Measurements from ENCODE around the gene CLHC1.

The CLHC1 gene

GRCh38 chr2:55133467-55134315, 98.4 kb downstream of the CLHC1 start:
- TF ChIP-seq TAF1 (IDR thresholded peaks at IDR 0.05; ENCODE audit: borderline replicate concordance, insufficient read depth, low read length): no peak
- TF ChIP-seq POLR2AphosphoS5 (IDR thresholded peaks at IDR 0.05; ENCODE audit: low read depth, low read length): no peak
- no peak for TF ChIP-seq SIN3A (IDR thresholded peaks at IDR 0.05; ENCODE audit: borderline replicate concordance, insufficient read depth, low read length)
- no peak for TF ChIP-seq REST (IDR thresholded peaks at IDR 0.05; ENCODE audit: insufficient read depth in 1 of 2, low read depth in 2 of 2, low read length in 2 of 2)

DNA sequence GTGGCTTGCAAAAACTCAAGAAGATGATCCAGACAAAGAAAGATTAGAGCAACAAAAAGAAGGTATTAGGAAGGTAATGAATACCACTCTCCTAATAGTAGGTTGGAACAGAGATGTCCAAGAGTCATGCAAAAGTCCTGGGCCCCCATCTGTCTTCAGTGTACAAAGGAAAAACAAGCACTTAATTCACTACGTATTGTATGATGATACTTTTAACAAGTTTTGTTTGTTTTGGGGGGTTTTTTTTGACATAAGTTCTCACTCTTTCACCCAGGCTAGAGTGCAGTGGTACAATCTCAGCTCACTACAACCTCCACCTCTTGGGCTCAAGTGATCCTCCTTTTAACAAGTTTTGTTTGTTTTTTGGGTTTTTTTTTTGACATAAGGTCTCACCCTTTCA, 101.2 kb downstream of the CLHC1 start:
- no peak for TF ChIP-seq FOXP2 (optimal IDR thresholded peaks at IDR 0.05; ENCODE audit: borderline replicate concordance, extremely low read depth, extremely low read length, insufficient read depth)
- no peak for TF ChIP-seq SIN3A (IDR thresholded peaks at IDR 0.05; ENCODE audit: borderline replicate concordance, insufficient read depth, low read length)
- no peak for TF ChIP-seq TAF1 (IDR thresholded peaks at IDR 0.05; ENCODE audit: borderline replicate concordance, insufficient read depth, low read length)
- no peak for TF ChIP-seq REST (IDR thresholded peaks at IDR 0.05; ENCODE audit: insufficient read depth in 1 of 2, low read depth in 2 of 2, low read length in 2 of 2)
- no peak for TF ChIP-seq POLR2AphosphoS5 (IDR thresholded peaks at IDR 0.05; ENCODE audit: low read depth, low read length)
